Suprapubic skin (tissue), 4 donors: ENCODE data around the gene TIAL1.

Experiments used
- EP300 ChIP-seq: sonication (generic); formaldehyde crosslinking; IDR thresholded peaks from one replicate; pipeline ENCODE4 v1.6.1; 2017; ENCODE audit warnings: antibody characterized with exemption
- POLR2A ChIP-seq, 2 donors: fragments of 450-650 bp; IDR thresholded peaks; one replicate each; pipeline ENCODE4 v1.6.1; 2017; ENCODE audit warnings: antibody characterized with exemption in 2 of 2, mild to moderate bottlenecking in 2 of 2, moderate library complexity in 2 of 2
- POLR2AphosphoS5 ChIP-seq, 3 donors: sonication (generic); formaldehyde crosslinking; IDR thresholded peaks; one replicate each; pipeline ENCODE4 v1.6.1; 2017; ENCODE audit warnings: antibody characterized with exemption in 3 of 3
- TF ChIP-seq, protein P1 (sequence below), 2 donors: fragments of 200-600 bp in 1 of 2; fragments of 450-650 bp in 1 of 2; sonication (generic) in 1 of 2; IDR thresholded peaks; one replicate each; pipeline ENCODE4 v1.5.1; 2016 to 2019; ENCODE audit warnings: antibody characterized with exemption in 2 of 2, mild to moderate bottlenecking in 1 of 2, moderate library complexity in 1 of 2

DNA sequence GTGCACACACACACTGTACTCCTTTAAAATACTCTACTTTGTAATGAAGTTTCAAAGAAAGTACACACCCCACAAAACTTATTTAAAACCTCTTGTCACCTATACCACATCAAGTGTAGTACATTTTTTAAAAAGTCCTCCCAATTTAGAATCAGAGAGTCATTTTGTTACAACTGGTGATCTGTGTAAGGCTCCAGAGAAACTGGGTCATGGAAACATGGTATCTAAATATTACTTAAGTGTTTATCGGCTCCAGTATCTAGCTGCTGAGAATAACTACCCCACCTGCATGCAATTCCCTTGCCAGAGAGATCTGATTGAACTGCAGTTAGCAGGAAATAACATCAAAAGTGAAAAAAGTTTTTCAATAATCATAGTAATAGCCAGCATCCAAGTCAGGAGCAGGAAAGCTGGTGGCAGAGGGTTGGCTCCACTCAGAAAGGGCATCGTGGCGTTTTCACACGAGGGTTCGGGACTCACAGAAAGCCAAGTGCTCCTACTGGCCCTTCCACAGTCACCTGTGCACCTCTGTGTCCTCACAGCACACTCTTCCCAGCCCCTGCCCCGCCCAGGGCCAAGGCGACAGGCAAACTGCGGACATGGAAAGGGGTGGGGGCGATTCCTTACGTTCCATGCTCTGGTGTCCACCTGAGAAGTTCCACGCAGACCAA is 60.8 kb downstream of the TIAL1 start:
- TF ChIP-seq, protein P1, sequence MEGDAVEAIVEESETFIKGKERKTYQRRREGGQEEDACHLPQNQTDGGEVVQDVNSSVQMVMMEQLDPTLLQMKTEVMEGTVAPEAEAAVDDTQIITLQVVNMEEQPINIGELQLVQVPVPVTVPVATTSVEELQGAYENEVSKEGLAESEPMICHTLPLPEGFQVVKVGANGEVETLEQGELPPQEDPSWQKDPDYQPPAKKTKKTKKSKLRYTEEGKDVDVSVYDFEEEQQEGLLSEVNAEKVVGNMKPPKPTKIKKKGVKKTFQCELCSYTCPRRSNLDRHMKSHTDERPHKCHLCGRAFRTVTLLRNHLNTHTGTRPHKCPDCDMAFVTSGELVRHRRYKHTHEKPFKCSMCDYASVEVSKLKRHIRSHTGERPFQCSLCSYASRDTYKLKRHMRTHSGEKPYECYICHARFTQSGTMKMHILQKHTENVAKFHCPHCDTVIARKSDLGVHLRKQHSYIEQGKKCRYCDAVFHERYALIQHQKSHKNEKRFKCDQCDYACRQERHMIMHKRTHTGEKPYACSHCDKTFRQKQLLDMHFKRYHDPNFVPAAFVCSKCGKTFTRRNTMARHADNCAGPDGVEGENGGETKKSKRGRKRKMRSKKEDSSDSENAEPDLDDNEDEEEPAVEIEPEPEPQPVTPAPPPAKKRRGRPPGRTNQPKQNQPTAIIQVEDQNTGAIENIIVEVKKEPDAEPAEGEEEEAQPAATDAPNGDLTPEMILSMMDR (IDR thresholded peaks at IDR 0.05): no peak
- TF ChIP-seq POLR2A (IDR thresholded peaks at IDR 0.05): no peak
- no peak for TF ChIP-seq EP300
- TF ChIP-seq POLR2AphosphoS5 (IDR thresholded peaks at IDR 0.05): no peak
